ENCODE results near the gene PTPRF. TPM values are rescaled to one million over a fixed set of nuclear protein-coding genes. Genes with fewer than 3 reads are reported as not detected.

Gene PTPRF
- total RNA-seq, 1 donor = 42.7 TPM

DNA sequence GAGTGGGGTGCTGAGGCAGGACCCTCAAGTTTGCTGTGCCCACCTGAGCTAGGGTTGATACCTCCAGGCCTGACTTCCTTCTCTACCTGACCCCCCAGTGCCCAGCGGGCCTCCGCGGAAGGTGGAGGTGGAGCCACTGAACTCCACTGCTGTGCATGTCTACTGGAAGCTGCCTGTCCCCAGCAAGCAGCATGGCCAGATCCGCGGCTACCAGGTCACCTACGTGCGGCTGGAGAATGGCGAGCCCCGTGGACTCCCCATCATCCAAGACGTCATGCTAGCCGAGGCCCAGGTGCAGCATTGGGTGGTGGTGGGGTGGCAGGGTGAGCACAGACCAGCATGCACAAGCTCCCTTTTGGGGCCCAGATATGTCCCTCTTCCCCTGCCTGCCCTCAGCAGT, 67.9 kb downstream of the PTPRF start:
- TF ChIP-seq CTCF (IDR thresholded peaks at IDR 0.05; ENCODE audit: insufficient read depth, low read depth, low read length) = no peak
- no peak for DNase-seq (ENCODE audit: low read depth)
- no peak overlapping the region for H3K4me3 ChIP-seq (ENCODE audit: low read depth, low read length)

DNA sequence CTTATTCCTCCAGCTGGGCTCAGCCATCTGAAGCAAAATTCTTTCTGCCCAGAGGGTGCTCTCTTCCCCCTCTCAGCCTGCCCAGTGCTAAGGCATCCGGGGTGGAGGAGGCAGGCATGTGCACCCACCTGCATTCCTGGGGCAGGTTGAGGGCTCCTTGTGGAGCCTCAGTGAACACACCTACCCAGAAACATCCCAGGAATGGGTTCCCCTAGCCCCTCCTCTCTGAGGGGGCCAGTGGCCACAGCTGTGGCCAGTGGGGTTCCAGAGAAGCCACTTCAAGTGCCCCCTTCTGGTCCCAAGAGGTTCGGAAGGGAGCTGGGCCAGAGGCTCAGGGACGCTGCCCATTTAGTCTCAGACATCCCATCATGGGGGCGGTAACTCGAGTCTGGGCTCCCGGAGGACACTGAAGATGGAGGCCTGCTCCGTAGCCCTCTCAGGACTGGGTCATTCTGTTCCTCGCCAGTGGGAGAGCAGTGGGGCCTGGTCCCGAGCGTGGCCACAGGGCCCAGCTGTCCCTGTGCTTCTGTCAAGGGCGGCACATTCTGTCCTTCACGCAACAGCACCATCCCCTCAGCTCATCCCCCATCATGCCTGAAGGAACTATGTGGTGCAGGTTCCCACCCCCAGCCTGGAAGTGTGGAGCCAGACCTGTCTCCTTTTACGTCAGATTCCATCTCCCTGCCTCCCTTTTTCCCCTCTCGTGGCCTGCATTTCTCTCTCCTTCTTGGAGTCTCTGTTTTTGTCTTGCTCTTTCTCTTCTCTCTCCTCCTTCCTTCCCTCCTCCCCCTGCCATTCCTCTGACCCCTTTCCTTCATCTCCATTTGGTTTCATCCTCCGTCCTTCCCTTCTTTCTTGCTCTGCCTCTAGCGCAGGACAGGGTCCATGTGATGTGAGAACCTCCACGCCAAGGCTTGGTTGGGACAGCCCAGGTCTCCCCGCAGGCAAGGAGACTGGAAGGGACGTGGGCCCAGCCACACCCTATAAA, 69.6 kb downstream of the PTPRF start:
- DNase-seq (ENCODE audit: low read depth) = no peak
- H3K4me3 ChIP-seq (ENCODE audit: low read depth, low read length) = no peak overlapping the region
- TF ChIP-seq CTCF (IDR thresholded peaks at IDR 0.05; ENCODE audit: insufficient read depth, low read depth, low read length) = no peak

DNA sequence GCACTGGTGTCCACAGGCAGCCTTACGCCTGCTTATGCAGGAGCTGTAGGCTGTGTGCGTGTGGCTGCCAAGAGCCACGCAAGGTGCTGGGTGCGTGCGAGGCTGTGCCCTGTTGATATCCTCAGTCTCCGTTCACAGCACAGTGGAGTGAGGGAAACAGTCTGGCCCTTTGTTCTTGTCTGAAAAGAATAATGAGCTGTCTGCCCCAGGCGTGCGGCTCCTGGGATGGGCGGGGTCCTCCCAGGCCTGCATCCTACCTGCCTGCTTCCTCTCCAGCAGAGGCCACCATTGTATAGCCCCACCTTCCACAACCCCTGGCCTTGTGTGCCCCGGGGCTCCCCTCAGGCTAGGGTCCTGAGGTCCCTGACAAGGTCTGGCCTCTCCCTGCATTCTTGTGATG, 72.3 kb downstream of the PTPRF start:
- TF ChIP-seq CTCF (IDR thresholded peaks at IDR 0.05; ENCODE audit: insufficient read depth, low read depth, low read length) = no peak
- no peak overlapping the region for H3K4me3 ChIP-seq (ENCODE audit: low read depth, low read length)
- no peak for DNase-seq (ENCODE audit: low read depth)

- no peak for DNase-seq (ENCODE audit: low read depth)
- H3K4me3 ChIP-seq (ENCODE audit: low read depth, low read length) = no peak overlapping the region
- TF ChIP-seq CTCF (IDR thresholded peaks at IDR 0.05; ENCODE audit: insufficient read depth, low read depth, low read length) = no peak
Measured at GRCh38 chr1:43604192-43604591, 73.5 kb downstream of the PTPRF start.

DNA sequence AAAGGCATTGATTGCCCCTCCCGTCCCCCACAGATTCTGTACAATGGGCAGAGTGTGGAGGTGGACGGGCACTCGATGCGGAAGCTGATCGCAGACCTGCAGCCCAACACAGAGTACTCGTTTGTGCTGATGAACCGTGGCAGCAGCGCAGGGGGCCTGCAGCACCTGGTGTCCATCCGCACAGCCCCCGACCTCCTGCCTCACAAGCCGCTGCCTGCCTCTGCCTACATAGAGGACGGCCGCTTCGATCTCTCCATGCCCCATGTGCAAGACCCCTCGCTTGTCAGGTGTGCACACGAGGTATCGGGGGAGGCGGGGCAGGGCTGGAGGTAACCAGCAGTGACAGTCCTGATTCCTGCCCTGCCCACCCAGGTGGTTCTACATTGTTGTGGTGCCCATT, 74.5 kb downstream of the PTPRF start:
- no peak for TF ChIP-seq CTCF (IDR thresholded peaks at IDR 0.05; ENCODE audit: insufficient read depth, low read depth, low read length)
- DNase-seq (ENCODE audit: low read depth) = no peak
- no peak overlapping the region for H3K4me3 ChIP-seq (ENCODE audit: low read depth, low read length)

GRCh38 chr1:43605766-43606165, 75.1 kb downstream of the PTPRF start:
- H3K4me3 ChIP-seq (ENCODE audit: low read depth, low read length) = no peak overlapping the region
- no peak for TF ChIP-seq CTCF (IDR thresholded peaks at IDR 0.05; ENCODE audit: insufficient read depth, low read depth, low read length)
- DNase-seq (ENCODE audit: low read depth) = no peak
